A549 treated with CORT108297 at 1 μM for 4 hours (cell line): ENCODE measurements around the gene ZNF254. TPM values are rescaled to one million over a fixed set of nuclear protein-coding genes. Genes with fewer than 3 reads are reported as not detected.

Experiments used
- total RNA-seq: library from RNA; stranded (reverse); fragments of 200-300 nt; extraction: Qiagen RNA extraction; gene quantifications from 5 replicates; pipeline ENCODE4 v1.2.3, GENCODE V29; 2022

The ZNF254 gene
- 5.9 to 7.8 TPM (median 6.9 TPM) in 5 replicates for total RNA-seq

DNA sequence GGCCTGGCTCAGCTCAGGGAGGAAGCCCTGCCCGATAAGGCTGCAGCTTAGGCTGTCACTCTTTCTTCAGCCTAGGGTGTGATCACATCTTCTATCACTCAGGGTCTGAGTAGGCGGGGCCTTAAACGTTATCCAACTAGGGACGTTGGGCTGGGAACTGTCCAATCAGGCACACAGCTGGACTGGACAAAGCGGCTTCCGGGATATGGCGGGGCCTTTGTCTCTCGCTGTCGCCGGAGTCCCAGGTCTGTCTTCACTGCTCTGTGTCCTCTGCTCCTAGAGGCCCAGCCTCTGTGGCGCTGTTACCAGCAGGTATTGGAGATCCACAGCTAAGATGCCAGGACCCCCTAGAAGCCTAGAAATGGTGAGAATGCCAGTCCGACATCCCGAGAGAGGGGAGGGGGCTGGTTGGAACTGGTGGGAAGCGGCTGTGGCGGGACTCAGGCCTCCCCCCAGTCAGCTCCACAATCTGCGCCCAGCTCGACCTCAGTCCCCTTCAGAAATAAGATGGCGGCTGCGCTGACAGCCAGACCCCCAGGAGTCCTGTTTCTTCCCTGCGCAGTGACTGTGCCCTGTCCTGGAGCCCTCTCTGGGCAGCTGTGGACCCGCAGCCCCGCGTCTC lies at the start of gene ZNF254:
Gene ZNF254, plus strand, starts transcription at position 214 of the 622 bp plus-strand sequence. Its CDS starts 121 bp downstream, at position 335.

Other genes starting within 250 kb of the ZNF254 start
- 0.34 to 0.61 TPM (median 0.54 TPM) in 5 replicates for gene ZNF726, start 172.3 kb upstream of the ZNF254 start, total RNA-seq